Activated CD8-positive, alpha-beta memory T cell treated with anti-CD3 and anti-CD28 coated beads, Interleukin-2, amount 50 U/mL, for 24 hours (primary cell): Measurements from ENCODE around the gene RABGAP1L.
"Not testable (repeated sequence)": the region's sequence is repeated elsewhere in the genome, so short reads cannot be mapped to it uniquely, and the experiment has no call there.

Source experiments
- DNase-seq: peaks from one replicate; pipeline ENCODE4 v3.0.0-alpha.2; 2020; ENCODE audit errors: extremely low read depth

Gene RABGAP1L

DNA sequence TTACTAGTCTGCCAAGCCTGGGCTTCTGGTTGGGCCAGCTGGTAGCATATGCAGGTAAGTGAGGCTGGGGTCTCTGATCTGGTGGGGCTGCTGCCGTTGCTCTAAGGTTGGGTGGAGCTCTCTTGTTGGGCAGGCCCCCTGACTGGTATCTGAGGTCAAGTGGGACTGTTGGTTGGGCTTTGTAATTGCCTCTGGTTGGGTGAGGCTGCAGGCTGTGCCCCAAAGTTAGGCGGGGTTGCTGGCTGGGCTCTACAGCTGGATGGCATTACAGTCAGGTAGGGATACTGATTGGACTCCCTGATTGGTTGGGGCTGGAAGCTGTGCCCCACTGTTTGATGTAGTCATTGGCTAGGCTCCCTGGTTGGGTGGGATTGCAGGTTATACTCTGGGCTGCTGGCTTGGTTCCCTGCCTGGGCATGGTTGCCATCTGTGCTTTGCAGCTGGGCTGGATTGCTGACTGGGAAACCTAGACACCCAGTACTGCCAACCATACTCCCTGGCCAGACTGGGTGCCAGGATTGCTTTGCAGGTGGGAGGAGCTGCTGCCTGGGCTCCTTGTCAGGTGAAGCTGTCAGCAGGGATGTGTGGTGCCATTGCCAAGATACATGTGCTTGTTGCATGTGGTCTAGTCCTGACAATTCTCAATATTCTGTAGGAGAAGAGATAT lies 130.5 kb downstream of the RABGAP1L start:
- DNase-seq: no peak

DNA sequence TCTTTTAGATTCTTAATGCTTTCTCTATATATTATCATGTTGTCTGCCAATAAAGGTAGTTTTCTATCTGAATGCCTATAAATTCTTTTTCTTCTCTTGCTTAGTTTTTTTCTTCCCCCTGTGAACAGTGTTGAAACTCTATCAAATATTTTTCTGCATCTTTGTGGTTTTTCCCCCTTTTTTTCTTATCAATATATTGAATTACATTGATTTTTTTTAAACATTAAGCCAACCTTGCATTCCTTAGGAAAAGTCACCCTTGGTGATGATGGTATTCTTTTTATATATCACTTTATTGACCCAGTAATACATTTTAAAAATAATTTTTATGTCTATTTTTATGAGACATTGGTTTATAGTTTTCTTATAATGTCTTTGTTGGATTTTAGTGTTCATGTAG lies 131.7 kb downstream of the RABGAP1L start:
- DNase-seq: no peak

DNA sequence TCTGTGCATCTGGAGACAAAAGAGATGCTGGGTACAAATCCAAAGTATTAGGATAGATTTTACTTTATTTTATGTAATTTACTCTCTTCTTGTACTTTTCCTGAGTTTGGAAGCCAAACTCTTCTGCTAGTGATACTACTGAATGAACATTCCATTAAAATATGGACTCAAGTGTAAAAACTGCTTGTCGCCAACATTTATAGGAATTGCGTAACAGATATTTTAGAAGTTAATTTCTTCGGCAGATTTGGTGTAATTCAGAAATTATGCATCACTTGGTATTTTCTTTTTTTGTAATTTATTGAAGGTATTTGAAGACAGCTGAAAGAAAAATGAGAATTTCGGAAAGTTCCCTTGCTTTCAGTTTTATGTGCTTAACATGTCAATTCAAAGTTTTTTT lies 137.0 kb downstream of the RABGAP1L start:
- no peak for DNase-seq

DNA sequence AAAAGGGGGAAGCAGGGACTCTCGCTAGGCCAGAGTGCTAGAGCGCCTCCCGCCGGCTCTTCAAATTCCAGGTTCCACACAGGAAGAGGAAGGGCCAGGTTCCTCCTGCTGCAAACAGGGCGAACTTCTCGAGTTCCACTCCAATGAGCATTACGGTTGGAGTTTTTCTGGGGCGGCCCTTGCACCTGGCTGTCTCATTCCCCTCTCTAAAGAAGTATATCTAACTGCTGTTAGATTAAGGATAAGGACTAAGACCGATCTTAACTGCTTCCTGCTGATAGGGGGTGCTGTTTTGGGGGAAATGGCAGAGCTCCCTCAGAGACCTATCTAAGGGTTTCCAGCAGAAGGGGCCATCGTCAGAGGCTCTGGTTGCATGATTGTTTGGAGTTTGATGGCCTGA lies 138.0 kb downstream of the RABGAP1L start:
- DNase-seq: no peak

DNA sequence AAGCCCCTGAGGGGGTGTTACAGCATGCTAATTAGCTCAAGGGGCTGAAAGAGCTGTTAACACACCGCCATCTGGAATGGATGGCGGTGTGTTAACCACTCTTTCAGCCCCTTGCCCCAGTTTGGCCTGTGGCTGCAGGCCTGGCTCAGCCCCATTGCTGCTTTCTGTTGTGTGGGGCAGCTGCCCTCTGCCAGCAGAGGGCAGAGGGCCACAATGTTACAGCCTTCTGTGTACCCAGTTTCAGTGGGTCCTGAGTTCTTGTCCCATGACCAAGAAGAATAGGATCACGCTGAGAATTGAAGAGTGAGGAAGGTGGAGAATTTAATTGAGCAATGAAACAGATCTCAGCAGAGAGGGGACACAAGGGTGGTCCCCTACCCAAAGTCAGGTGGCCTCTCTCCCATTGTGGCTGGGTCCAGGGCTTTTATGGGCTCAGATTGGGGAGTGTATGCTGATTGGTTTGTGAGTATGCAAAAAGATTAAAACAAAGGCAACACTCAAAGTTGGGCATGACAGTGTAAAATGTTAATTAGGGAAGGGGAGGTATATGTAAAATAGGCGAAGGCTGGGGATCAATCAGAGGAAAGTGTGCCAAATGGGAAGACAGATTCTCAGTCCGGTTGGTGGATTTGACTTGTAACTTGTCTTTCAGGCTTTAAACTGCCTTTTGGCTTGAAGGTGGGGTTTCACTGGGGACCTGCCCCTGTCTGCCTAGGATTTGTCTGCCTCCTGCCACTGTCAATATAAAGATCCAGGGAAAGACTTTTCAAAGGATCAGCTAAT lies 142.2 kb downstream of the RABGAP1L start:
- no peak for DNase-seq

DNA sequence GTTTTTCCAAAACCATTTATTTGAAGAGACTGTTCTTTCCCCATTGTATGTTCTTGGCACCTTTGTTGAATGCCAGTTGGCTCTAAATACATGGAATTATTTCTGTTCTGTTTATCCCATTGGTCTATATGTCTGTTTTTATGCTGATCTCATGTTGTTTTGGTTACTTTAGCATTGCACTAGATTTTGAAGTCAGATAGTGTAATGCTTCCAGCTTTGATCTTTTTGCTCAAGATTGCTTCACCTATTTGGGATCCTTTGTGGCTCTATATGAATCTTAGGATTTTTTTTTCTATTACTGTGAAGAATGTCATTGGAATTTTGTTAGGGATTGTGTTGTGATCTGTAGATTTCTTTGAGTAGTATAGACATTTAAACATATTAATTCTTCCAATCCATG lies 149.3 kb downstream of the RABGAP1L start:
- no peak for DNase-seq

DNA sequence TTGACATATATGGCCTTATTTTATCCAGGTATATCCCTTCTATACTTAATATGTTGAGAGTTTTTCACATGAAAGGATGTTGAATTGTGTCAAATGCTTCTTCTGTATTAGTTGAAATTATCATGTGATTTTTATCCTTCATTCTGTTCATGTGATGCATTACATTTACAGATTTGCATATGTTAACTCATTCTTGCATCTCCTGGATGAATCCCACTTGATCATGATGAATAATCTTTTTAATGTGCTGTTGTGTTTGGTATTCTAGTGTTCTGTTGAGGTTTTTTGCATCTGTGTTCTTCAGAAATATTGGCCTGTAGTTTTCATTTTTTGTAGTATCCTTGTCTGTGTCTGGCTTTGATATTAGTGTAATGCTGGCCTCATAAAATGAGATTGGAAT lies 150.2 kb downstream of the RABGAP1L start:
- DNase-seq: no peak

DNA sequence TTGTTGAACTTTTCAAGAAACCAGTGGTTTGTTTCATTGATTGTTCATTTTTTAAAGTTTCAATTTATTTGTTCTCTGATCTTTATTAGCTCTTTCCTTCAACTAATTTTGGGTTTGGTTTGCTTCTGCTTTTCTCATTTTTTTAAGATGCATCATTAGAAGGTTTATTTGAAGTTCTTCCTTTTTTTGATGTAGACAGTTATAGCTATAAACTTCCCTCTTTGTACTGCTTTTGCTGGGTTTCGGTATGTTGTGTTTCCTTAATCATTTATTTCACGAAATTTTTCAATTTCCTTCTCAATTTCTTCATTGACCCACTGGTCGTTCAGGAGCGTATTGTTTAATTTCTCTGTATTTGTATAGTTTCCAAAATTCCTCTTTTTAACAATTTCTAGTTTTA lies 155.1 kb downstream of the RABGAP1L start:
- no peak for DNase-seq

DNA sequence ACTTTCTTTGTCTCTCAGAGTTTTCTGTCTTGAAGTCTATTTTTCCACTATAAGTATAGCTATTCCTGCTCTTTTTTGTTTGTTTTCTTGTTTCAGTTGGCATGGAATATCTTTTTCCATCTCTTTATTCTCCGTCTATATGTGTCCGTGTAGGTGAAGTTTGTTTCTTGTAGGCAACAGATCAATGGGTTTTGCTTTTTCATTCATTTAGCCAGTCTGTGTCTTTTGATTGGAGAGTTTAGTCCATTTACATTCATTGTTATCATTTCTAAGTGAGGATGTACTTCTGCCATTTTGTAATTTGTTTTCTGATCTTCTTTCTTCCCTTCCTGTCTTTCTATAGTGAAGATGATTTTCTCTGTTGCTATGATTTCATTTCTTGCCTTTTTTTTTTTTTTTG lies 155.9 kb downstream of the RABGAP1L start:
- no peak for DNase-seq

DNA sequence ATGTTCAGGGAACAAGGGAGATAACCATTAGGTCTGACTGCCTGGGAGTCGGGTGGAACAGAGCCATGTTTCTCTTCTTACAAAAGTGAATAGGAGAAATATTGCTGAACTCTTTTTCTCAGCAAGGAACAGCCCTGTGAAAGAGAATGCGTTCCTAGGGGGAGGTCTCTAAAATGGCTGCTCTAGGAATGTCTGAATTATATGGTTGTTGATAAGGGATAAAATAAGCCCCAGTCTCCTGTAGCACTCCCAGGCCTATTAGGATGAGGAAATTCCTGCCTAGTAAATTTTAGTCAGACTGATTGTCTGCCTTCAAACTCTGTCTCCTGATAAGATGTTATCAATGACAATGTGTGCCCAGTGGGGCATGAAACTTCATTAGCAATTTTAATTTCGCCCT lies 161.6 kb downstream of the RABGAP1L start:
- not testable (repeated sequence) for DNase-seq

DNA sequence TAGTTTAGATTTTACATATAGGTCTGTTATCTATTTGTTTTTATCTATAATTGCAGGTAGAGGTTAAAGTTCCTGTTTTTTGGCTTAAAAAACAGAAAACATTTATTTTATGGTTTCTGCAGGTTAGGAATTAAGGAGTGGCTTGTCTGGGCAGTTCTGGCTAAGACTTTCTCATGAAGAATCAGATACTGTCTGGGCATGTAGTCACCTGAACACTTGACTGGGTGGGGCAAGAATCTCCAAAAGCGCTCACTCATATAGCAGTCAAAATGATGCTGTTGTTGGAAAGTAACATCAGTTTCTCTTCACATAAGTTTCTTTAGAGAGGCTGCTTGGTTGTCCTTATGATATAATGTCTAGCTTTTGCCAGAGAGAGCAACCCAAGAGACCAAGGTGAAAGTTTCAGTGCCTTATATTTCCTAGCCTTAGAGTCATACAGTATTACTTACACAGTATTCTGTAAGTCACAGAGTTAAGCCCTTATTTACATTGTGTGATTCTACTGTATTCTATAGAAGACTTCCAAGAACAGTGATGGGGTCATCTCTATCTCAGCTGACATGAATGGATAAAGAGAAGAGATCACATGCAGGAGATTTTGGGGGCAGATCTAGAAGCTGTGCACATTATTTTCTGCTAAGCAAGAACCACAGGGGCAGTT lies 163.0 kb downstream of the RABGAP1L start:
- no peak for DNase-seq

DNA sequence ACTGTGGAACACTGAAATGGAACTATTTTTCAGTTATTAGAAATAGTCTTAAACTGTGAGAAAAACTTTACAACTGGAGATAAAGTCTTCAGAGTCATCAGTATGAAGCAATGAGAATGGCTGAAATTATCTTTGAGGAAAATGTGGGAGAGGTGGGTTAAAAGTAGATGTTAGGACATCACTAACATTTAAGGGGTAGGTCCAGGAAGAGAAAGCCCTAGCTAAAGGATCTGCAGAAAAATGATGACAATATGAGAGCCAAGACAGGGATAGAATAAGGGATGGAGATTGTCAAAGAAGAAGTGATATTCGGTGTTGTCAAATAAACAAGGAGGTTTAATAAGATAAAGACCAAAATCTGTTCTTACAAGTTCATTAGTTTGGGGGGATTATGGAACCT lies 165.2 kb downstream of the RABGAP1L start:
- DNase-seq: no peak

DNA sequence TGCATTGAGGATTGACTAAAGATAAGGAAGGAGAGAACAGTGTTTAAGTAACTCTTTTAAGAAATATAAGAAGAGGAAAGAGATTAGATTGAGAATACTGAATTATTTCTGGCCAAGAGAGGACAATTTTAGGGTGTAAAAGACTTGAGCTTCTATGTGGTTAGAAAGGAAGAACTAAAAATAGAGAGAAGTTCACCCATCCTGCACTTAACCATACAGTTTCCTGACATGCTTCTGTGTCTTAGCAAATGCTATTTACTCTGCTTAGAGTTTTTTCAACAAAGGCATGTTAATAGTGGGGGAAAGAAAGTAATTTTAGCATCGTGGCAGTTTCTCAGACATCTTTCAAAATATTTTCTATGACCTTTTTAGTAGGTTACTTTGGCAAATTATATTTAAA lies 165.6 kb downstream of the RABGAP1L start:
- DNase-seq: no peak

DNA sequence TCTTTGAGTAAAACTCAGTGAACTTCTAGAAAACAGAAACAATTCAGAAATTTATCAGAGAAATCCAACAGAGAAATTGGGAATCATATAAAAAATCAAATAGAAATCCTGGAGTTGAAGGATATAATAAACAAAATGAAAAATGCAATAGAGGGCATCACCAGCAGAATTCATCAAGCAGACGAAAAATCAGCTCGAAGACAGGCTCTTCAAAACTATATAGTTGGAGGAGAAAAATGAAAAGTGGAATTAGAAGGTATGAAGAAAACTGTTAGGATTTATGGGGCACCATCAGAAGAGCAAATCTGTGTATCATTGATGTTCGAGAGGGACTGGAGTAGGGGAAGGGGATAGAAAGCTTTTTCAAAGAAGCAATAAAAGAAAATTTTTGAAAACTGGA lies 167.0 kb downstream of the RABGAP1L start:
- DNase-seq: no peak

DNA sequence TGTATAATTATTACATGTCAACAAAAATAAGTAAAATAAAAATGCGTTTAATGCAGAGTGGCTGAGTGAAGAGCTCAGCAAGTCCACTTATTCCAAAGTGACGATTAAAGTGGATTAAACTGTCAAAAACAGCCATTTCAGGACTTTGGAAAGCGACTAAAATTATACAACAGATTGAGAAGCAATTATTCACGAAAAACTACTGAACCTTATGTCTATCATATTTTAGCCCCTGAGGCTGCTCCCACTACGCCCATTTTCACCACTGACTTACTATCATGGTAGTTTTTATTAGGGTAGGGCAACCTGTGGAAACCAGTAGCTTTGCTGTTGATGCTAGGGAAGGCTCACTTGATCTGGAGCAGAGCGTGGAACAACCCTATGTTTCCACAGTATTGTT lies 174.1 kb downstream of the RABGAP1L start:
- no peak for DNase-seq

DNA sequence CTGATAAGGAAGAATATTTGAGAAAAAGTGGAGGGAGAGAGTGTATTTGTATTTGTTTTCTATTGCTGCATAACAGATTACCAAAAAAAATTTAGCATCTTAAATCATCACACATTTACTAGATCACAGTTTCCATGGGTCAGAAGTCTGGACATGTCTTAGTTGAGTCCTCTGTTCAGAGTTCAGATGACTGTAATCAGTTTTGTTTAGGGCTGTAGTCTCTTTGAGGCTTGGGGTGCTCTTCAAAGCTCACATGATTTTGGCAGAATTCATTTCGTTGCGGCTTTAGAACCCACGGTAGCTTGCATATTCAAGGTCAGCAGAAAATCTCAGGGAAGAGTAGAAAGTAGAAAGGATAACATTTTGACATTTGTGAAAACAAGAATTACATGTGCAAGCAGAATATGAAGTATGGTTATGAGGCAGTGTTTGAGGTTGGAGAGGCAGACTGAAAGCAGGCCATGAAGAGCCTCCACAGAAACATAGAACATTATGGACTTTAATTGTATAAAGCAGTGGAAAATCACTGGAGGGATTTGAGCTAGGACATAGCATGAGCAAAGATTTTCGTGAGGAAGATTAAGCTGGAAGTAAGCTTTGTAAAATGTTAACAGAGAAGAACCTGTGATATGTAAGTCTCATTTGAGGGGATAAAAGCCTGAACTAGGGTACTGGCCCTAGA lies 177.8 kb downstream of the RABGAP1L start:
- DNase-seq: no peak

DNA sequence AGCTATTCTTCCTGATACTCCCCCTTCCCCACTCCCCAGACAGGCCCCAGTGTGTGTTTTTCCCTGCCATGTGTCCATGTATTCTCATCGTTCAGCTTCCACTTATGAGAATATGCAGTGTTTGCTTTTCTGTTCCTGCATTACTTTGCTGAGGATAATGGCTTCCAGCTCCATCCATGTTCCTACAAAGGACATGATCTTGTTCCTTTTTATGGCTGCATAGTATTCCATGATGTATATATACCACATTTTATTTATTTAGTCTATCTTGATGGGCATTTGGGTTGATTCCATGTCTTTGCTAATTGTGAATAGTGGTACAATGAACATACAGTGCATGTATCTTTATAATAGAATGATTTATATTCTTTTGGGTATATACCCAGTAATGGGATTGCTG lies 181.1 kb downstream of the RABGAP1L start:
- not testable (repeated sequence) for DNase-seq

DNA sequence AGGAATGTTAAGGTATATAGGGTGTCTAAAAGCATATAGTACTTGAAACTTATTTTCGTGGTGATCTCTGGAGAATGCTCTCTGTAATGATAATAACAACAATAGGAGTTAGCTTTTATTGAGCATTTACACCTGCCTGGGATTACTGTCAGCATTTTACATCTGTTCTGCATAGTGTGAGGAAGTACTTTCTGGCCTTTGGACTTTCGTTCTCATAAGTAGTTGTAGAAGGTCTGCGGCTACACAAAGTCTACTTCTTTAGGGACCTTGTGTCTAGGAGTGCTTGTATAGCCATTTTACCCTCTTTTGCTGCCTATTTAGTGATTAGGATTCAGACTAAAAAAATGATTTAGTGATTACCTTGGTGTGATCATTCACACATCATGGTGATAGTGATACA lies 184.8 kb downstream of the RABGAP1L start:
- no peak for DNase-seq

DNA sequence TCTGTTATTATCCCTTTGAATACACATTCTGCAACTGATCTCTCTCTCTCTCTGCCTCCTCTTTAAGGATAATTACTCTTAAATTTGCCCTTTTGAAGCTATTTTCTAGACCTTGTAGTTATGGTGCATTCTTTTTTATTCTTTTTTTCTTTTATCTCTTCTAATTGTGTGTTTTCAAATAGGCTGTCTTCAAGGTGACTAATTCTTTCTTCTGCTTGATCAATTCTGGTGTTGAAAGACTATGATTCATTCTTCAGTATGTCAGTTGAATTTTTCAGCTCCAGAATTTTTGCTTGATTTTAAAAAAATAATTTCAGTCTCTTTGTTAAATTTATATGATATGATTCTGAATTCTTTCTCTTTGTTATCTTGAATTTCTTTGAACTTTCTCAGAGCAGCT lies 192.8 kb downstream of the RABGAP1L start:
- DNase-seq: no peak

DNA sequence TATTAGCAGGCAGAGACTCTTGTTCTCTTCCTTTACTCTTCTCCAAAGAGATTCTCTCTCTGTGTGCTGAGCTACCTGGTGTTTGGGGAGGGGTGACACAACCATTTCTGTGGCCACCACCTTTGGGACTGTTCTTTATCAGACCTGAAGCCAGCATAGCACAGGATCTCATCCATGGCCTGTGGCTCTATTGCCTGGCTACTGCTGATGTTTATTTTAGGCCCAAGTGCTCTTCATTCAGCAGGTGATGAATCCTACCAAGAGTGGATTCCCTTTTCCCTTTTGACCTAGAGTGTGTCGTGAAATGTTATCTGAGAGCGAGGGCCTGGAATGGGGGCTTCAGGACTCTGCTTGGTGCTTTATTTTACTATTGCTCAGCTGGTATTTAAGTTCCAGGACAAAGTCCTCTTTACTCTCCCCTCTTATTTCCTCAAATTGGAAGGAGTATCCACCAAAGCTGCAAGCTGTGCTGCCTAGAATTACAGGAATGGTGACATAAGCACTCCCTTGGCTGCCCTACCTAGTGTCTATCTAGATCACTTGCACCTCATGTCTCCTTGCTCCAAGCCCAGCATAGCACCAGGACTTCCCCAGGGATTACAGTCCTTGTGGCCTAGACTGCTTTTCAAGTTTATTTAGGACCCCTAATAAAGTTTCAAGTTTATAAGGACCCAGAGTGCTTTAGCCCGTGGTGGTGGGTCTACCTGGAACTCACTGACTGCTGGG lies 193.7 kb downstream of the RABGAP1L start:
- no peak for DNase-seq

DNA sequence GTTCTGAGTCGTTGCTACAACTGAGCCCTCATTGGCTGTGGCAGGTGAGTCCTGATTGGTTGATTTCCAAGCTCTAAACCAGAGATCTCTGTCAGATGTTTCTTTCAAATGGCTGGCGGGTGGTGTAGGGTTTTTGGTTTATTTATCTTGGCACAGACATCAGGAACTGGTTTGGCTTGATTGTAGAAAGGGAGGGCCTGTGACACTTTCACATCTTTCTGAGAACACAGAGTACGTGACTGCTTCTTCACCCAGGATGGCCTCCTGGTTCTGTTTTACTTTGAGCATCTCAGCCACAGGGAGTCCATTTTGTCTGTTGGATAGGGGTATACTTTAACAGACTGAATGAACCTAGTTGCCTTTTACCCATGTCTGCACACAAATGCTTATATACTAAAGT lies 199.0 kb downstream of the RABGAP1L start:
- no peak for DNase-seq
